ENCODE results near the gene ZBTB16.

DNA sequence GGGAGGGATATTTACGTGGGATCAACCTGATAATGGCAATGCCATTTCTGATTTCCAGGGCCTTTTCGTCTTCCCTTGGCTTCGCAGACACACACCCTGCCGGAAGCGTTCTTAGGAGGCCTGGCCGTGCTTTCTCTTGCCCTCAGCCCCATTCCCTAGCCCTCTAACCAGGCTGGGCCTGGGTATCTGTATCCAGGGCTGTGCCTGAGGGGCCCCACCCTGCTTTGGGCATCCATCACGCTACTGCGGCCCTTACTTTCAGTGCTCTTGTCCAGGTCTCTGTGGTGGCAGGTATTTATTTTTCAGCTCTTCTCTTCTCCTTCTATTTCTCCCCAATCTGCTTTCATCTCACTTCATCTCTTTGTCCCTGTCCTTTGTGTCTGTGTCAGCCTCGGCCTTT, 105.0 kb downstream of the ZBTB16 start:
- TF ChIP-seq, protein P1, sequence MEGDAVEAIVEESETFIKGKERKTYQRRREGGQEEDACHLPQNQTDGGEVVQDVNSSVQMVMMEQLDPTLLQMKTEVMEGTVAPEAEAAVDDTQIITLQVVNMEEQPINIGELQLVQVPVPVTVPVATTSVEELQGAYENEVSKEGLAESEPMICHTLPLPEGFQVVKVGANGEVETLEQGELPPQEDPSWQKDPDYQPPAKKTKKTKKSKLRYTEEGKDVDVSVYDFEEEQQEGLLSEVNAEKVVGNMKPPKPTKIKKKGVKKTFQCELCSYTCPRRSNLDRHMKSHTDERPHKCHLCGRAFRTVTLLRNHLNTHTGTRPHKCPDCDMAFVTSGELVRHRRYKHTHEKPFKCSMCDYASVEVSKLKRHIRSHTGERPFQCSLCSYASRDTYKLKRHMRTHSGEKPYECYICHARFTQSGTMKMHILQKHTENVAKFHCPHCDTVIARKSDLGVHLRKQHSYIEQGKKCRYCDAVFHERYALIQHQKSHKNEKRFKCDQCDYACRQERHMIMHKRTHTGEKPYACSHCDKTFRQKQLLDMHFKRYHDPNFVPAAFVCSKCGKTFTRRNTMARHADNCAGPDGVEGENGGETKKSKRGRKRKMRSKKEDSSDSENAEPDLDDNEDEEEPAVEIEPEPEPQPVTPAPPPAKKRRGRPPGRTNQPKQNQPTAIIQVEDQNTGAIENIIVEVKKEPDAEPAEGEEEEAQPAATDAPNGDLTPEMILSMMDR (IDR thresholded peaks at IDR 0.05; ENCODE audit: borderline replicate concordance, extremely low read depth, low read length, poor library complexity, severe bottlenecking): no peak
- no peak for TF ChIP-seq EZH2 (IDR thresholded peaks at IDR 0.05; ENCODE audit: borderline replicate concordance, low read depth, low read length, severe bottlenecking)

All from DND-41 (cell line).